NCI-H2196 treated with DMSO at 0.1 percent for 48 hours (cell line): ENCODE measurements around the gene SLX4IP.
"Not testable (repeated sequence)": the region's sequence is repeated elsewhere in the genome, so short reads cannot be mapped to it uniquely, and the experiment has no call there.

Experiments used
- DNase-seq: peaks from one replicate; lab custom pipeline; 2025; ENCODE audit not compliant: unreplicated experiment; lab: John Stamatoyannopoulos, UW

The SLX4IP gene

DNA sequence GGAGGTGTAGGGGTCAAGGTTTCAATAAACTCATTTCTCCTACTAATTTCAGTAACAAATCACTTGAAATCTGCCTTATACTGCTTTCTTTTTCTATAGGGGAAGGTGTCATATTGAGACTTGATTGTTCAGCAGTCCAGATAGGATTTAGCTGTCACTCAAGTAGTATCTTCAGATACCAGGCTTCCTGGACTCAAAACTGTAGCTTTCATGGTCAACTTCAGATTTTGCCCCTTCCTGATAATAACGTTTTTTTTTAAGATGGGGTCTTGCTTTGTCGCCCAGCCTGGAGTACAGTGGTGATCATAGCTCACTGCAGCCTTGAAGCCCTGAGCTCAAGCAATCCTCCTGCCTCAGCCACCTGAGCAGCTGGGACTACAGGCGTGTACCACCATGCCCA lies 160.9 kb downstream of the SLX4IP start:
- no peak for DNase-seq

- no peak for DNase-seq
Observed at GRCh38 chr20:10596710-10597121, 161.6 kb downstream of the SLX4IP start.

DNA sequence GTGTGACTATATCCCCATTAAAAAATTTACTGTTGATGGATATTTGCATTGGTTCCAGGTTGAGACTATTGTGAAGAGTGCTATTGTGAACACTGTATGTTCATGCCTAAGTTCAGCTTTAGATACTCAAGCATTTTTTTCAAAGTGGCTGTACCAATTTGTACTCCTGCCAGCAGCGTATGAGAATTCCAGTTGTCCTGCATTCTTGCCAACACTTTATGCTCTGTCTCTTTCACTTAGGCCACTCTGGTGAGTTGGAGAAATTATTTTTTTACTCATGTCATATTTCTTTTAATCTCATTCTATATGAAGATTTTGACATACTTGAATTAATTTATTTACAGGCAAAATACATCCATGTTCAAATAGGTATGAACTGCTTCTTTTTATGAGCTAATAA lies 162.5 kb downstream of the SLX4IP start:
- no peak for DNase-seq

DNA sequence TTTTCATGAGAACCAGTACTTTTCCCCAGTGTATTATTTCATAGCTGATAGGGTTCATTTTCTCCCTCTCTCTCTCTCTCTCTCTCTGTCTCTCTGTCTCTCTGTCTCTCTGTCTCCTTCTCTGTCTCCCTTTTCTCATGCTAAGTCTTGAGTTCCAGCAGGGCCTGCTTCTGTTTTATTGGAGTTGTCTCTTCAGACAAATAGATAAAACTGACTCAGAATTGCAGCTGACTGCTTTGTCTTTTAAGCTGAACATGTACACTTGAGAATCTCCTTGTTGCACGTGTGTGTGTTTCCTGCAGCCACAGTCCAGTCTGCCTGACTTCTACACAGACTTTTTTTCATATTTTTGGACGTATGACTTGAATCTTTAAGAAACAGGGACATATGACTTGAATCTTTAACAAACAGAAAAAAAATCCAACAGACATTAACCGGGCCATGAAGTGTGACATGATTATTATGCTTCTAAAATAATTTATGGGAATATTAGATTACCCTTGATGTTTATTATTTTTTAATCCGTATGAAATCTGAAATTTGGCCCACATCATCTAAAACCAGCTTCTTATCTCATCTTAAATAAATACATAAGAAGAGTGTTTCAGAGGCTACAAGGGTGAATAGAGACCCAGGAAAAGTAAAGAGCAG lies 167.2 kb downstream of the SLX4IP start:
- no peak for DNase-seq

GRCh38 chr20:10603378-10603777 lies 168.3 kb downstream of the SLX4IP start:
- no peak for DNase-seq

- no peak for DNase-seq
Observed at GRCh38 chr20:10603971-10604864, 169.1 kb downstream of the SLX4IP start.

- no peak for DNase-seq
Observed at GRCh38 chr20:10604865-10605440, 169.8 kb downstream of the SLX4IP start.

- DNase-seq, result no peak
Observed at GRCh38 chr20:10605547-10606195, 170.6 kb downstream of the SLX4IP start.

GRCh38 chr20:10609276-10609675 lies 174.2 kb downstream of the SLX4IP start:
- DNase-seq, result no peak

- DNase-seq, result no peak
Observed at GRCh38 chr20:10609770-10610169, 174.7 kb downstream of the SLX4IP start.

- DNase-seq, result no peak
Observed at GRCh38 chr20:10610251-10610650, 175.1 kb downstream of the SLX4IP start.

DNA sequence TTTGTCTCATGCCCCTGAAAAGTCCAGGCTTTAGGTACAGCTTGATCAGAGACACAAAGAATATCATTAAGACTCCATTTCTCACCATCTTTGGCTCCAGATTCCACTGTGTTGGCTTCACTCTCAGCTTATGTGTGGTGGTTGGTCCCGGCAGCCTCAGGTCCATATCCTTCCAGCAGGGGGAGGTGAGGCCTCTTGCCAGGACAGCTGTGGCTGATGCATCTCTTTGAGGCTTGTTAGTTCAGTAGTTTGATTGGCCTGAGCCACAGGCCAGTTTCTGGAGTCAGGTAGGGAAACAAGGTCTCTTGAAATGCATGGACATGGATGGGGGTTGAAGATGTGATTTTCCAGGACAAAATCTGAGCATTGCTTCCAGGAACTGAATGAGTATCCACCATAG lies 176.3 kb downstream of the SLX4IP start:
- no peak for DNase-seq

DNA sequence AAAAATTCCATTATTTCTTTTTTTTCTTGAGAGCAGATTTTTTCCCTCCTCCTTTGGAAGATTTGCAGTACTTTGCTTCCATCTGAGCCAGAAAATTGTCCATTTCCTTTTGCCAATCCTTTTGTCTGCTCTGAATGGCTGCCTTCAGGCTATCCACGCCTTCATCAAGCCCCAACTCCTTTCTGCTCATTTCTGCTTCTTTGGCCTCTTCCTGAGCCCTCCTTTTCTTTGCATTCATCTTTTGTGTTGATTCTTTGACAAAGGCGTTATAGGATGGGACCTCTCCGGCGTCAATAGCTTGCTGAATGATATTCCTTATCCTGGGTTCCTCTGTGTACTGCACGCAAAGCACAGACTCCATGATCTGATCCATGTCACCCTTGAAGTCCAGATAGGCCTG lies 178.3 kb downstream of the SLX4IP start:
- DNase-seq, result not testable (repeated sequence)

DNA sequence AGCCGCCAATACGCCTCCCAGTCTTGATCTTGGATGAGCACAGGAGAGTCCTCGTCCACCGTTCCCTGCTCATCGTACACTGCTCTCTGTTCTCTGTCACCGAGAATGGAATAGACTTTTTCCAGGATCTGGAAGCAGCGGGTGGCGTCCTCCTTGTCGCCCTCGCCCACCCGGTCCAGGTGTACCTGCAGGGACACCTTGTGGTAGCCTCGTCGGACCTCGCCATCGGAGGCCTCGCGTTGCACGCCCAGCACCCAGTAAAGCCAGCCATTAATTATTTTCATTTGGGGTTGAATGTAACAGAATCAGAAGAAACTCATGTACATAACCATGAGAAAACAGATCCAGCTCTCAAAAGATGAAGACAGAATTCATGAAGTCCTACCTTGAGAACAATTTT lies 178.8 kb downstream of the SLX4IP start:
- DNase-seq, result no peak

DNA sequence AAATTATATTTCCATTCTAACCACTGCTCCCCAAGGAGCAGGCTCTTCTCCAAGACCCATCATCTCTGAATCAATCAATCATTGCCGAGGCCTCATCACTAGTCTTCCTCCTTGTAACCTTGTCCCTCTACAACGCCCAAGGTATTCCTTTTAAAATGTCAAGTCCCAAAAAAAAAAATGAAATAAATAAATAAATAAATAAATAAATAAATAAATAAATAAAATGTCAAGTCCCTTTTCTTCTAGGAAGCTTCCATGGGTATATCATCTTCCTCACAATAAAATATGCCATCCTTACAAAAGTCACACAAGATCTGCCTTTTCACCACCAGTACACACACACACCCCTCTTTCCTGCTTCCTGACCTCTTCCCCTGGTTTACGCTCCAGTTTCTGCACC lies 181.1 kb downstream of the SLX4IP start:
- DNase-seq, result no peak

DNA sequence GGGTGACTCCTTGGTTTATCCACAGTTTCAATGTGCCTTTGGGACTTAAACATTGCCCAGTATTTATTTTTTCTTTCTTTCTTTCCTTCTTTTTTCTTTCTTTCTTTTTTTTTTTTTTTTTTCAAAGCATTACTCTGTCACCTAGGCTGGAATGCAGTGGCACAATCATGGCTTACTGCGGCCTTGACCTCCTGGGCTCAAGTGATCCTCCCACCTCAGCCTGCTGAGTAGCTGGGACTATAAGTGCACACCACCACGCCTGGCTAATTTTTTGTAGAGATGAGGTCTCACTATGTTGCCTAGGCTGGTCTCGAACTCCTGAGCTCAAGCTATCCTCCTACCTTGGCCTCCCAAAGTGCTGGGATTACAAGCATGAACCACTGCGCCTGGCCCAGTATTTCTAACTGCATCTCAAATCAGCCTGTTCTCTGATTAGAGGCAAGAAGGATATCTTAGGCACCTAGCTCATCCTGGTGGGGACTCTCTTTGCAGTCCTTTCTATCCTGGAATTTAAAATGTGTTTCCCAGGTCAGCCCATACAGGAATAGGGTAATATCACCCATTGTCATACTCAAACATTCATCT lies 182.5 kb downstream of the SLX4IP start:
- not testable (repeated sequence) for DNase-seq

GRCh38 chr20:10618611-10619245 lies 183.6 kb downstream of the SLX4IP start:
- DNase-seq, result no peak

DNA sequence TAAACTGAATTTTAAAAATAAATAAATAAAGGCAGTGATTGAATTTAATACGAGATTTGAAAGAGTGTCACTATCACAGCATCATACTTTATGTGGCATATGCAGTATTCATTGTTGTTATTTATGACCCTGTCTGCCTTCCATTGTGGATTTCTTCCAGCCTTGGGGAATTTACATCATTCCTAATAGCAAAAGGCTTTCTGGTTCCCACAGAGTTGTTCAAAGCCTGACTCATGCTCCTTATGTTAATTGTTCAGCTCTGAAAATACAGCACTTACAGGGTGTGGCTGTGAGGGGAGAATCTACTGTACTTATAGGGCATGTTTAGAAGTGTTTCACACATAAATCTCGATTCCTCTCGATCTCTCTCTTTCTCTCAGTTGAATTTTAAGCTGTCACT lies 184.3 kb downstream of the SLX4IP start:
- no peak for DNase-seq

DNA sequence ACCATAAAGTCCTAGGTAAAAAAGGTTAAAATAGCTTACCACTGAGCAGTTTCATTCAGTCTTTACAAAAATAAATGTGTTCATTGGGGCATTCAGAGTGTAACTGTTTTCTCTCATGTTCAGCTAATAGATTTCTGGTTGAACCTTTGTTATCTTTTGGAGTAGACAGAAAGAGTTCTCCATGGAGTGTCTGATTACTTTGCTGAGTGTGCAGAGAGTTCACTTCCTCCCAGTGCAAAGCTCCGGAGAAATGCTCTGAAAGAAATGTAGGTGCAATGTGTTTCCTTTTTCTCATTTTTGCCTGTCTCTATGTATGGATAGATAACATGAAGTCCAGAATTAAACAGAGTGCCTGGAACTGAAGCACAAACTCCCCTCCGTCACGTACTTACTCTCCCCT lies 186.0 kb downstream of the SLX4IP start:
- DNase-seq, result no peak

DNA sequence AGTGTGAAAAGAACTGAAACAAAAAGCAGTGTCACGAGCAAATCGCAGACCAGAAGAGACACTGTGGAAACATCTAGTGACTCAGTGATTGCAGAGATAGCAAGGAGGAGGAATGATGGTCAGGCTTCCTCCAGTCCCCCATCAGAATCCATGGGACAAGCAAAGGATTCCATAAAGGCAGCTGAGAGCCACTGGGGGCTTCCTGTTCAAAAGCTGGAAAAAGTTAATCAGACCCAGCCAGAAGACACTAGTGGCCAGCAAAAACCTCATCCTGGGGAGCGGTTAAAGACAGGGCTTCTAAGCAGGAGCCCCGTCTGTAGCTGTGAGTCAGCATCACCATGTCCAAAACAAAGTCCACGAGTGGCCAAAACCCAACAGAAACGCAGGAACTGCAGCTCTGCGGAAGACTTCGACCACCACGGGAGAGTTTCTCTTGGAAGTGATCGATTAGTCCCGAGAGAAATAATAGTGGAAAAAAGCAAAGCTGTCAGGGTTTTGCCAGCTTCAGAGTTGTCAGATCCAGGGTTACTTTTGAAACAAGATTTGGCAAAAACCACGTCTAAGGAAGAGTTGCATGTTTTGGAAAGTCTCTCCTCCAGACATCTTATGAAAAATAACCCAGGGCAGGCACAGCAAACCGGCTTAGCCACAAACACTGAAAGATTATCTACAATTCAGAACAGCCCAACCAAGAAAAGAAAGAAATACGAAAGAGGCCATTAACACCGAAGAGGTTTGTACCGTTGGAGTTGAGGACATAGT lies 187.7 kb downstream of the SLX4IP start:
- DNase-seq, result no peak
